ENCODE measurements around the gene PTPRZ1. TPM values are rescaled to one million over a fixed set of nuclear protein-coding genes. Genes with fewer than 3 reads are reported as not detected.

The PTPRZ1 gene
- polyA plus RNA-seq, 2 of the 4 experiments (the other 2 are of a cell fraction): not detected

GRCh38 chr7:121966935-121967332 is 94.0 kb downstream of the PTPRZ1 start:
- POLR2A ChIA-PET: no interaction called here
- Histone ChIP-seq H3K9me3 (no peaks in the 10 kb centered on the region), H3K4me3 (no peak overlapping the region), H3K4me2 (no peak overlapping the region), H3K4me1 (no peaks in the 10 kb centered on the region), H3K27ac (no peak overlapping the region)
- no peak for FAIRE-seq
- WGBS (ENCODE audit: missing lambda C conversion rate): 8% methylated on average over 4 of the region's 4 CpGs
- no peak for ATAC-seq
- TF ChIP-seq EHMT2 (IDR thresholded peaks at IDR 0.05; ENCODE audit: low read depth) (no peak), MYC (IDR thresholded peaks at IDR 0.05; ENCODE audit: borderline replicate concordance, low read length) (no peak), MAZ (IDR thresholded peaks at IDR 0.05; ENCODE audit: borderline replicate concordance, low read depth, low read length) (no peak), EP300 (IDR thresholded peaks at IDR 0.05) (no peak), HDAC2 (IDR thresholded peaks at IDR 0.05) (no peak), KDM1A (IDR thresholded peaks at IDR 0.05; ENCODE audit: low read depth) (no peak), ZC3H11A (IDR thresholded peaks at IDR 0.05) (no peak), CHD4 (IDR thresholded peaks at IDR 0.05; ENCODE audit: borderline replicate concordance) (no peak)
- TF ChIP-seq, protein P1, sequence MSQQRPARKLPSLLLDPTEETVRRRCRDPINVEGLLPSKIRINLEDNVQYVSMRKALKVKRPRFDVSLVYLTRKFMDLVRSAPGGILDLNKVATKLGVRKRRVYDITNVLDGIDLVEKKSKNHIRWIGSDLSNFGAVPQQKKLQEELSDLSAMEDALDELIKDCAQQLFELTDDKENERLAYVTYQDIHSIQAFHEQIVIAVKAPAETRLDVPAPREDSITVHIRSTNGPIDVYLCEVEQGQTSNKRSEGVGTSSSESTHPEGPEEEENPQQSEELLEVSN (IDR thresholded peaks at IDR 0.05; ENCODE audit: borderline replicate concordance, low read depth): no peak
- TF ChIP-seq, protein P2, sequence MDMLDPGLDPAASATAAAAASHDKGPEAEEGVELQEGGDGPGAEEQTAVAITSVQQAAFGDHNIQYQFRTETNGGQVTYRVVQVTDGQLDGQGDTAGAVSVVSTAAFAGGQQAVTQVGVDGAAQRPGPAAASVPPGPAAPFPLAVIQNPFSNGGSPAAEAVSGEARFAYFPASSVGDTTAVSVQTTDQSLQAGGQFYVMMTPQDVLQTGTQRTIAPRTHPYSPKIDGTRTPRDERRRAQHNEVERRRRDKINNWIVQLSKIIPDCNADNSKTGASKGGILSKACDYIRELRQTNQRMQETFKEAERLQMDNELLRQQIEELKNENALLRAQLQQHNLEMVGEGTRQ (IDR thresholded peaks at IDR 0.05): no peak
- CTCF ChIA-PET: no interaction called here
- DNase-seq (ENCODE audit: low read depth in 1 of 2, low spot score in 1 of 2): no peak

- TF ChIP-seq MAX (IDR thresholded peaks at IDR 0.05): no peak
- no peak for TF ChIP-seq CBX8 (IDR thresholded peaks at IDR 0.05)
- TF ChIP-seq SREBF2 (IDR thresholded peaks at IDR 0.05): no peak
- no peak for TF ChIP-seq GATA3 (IDR thresholded peaks at IDR 0.05; ENCODE audit: borderline replicate concordance)
- TF ChIP-seq RCOR1 (IDR thresholded peaks at IDR 0.05; ENCODE audit: low read depth, low read length): no peak
- no peak for TF ChIP-seq JUN (IDR thresholded peaks at IDR 0.05)
- TF ChIP-seq, protein P3, sequence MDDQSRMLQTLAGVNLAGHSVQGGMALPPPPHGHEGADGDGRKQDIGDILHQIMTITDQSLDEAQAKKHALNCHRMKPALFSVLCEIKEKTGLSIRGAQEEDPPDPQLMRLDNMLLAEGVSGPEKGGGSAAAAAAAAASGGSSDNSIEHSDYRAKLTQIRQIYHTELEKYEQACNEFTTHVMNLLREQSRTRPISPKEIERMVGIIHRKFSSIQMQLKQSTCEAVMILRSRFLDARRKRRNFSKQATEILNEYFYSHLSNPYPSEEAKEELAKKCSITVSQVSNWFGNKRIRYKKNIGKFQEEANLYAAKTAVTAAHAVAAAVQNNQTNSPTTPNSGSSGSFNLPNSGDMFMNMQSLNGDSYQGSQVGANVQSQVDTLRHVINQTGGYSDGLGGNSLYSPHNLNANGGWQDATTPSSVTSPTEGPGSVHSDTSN (IDR thresholded peaks at IDR 0.05): no peak
- no peak for TF ChIP-seq NPAS2 (CRISPR knock-in tag; IDR thresholded peaks at IDR 0.05; ENCODE audit: borderline replicate concordance)
- no peak for TF ChIP-seq FOSL2 (IDR thresholded peaks at IDR 0.05)
- no peak for TF ChIP-seq FOSL2 (CRISPR knock-in tag; IDR thresholded peaks at IDR 0.05)
- TF ChIP-seq, protein P1 (IDR thresholded peaks at IDR 0.05; ENCODE audit: borderline replicate concordance, low read depth): no peak
- TF ChIP-seq EHF (CRISPR knock-in tag; IDR thresholded peaks at IDR 0.05): no peak
- TF ChIP-seq ZSCAN20 (CRISPR knock-in tag; IDR thresholded peaks at IDR 0.05): no peak
- no peak for TF ChIP-seq POLR2AphosphoS2 (conservative IDR thresholded peaks at IDR 0.05; ENCODE audit: low read length)
- no peak for TF ChIP-seq HDAC2 (IDR thresholded peaks at IDR 0.05)
- TF ChIP-seq ZC3H11A (IDR thresholded peaks at IDR 0.05): no peak
- TF ChIP-seq ZNF302 (CRISPR knock-in tag; IDR thresholded peaks at IDR 0.05): no peak
- no peak for TF ChIP-seq BHLHE40 (IDR thresholded peaks at IDR 0.05; ENCODE audit: low read depth, low read length)
- TF ChIP-seq ESRRA (IDR thresholded peaks at IDR 0.05; ENCODE audit: borderline replicate concordance, low read length): no peak
- TF ChIP-seq ELK1 (IDR thresholded peaks at IDR 0.05; ENCODE audit: low read depth, low read length): no peak
- no peak for TF ChIP-seq RAD21 (conservative IDR thresholded peaks at IDR 0.05 in 1 of 2, IDR thresholded peaks at IDR 0.05 in 1 of 2)
- DNase-seq (ENCODE audit: low read depth in 1 of 2, low spot score in 1 of 2) (peak in 1 of 2 experiments; percentile 11), ATAC-seq (peak; percentile 43 to 61; a peak in 4 of 6 replicates), FAIRE-seq (no peak)
- CTCF ChIA-PET: no interaction called here
- no peak overlapping the region for H3K4me2 ChIP-seq
- H3K4me1 ChIP-seq: no peaks in the 10 kb centered on the region
- H3K4me3 ChIP-seq: no peak overlapping the region
- H3K27ac ChIP-seq: no peak overlapping the region
- 0% methylated on average over 1 of the region's 1 CpG for WGBS (ENCODE audit: missing lambda C conversion rate)
- POLR2A ChIA-PET: no interaction called here
- H3K9me3 ChIP-seq: no peaks in the 10 kb centered on the region
Observed at GRCh38 chr7:121985476-121986030, 112.6 kb downstream of the PTPRZ1 start.
